ENCODE results near the gene ITGA2B.
"Not testable (repeated sequence)": the region's sequence is repeated elsewhere in the genome, so short reads cannot be mapped to it uniquely, and the experiment has no call there.

Gene ITGA2B

DNA sequence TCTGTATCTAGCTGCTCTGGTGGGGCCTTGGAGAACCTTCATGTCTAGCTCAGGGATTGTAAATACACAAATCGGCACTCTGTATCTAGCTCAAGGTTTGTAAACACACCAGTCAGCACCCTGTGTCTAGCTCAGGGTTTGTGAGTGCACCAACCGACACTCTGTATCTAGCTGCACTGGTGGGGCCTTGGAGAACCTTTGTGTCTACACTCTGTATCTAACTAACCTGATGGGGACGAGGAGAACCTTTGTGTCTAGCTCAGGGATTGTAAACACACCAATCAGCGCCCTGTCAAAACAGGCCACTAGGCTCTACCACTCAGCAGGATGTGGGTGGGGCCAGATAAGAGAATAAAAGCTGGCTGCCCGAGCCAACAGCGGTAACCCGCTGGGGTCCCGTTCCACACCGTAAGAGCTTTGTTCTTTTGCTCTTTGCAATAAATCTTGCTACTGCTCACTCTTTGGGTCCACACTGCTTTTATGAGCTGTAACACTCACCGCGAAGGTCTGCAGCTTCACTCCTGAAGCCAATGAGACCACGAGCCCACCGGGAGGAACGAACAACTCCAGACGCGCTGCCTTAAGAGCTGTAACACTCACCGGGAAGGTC is 19.9 kb downstream of the ITGA2B start:
- not testable (repeated sequence) for DNase-seq (ENCODE audit: low read depth in 2 of 2, low spot score in 1 of 2)

DNA sequence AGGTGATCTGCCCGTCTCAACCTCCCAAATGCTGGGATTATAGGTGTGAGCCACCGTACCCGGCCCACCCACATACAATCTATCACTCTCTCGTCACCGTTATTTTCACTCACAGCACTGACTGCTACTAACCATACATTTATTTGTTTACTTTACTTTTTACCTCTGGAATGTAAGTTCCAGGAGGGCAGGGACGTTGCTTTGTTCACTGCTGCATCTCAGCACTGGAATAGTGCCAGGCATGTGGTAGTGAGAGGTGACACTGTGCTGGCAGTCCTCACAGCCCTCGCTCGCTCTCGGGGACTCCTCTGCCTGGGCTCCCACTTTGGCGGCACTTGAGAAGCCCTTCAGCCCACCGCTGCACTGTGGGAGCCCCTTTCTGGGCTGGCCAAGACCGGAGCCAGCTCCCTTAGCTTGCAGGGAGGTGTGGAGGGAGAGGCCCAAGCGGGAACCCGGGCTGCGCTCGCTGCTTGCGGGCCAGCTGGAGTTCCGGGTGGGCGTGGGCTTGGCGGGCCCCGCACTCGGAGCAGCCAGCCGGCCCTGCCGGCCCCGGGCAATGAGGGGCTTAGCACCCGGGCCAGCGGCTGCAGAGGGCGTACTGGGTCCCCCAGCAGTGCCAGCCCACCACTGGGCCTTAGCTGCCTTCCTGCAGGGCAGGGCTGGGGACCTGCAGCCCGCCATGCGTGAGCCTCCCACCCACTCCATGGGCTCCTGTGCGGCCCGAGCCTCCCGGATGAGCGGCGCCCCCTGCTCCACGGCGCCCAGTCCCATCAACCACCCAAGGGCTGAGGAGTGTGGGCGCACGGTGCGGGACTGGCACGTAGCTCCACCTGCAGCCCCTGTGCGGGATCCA is 20.8 kb downstream of the ITGA2B start:
- not testable (repeated sequence) for DNase-seq (ENCODE audit: low read depth in 2 of 2, low spot score in 1 of 2)

DNA sequence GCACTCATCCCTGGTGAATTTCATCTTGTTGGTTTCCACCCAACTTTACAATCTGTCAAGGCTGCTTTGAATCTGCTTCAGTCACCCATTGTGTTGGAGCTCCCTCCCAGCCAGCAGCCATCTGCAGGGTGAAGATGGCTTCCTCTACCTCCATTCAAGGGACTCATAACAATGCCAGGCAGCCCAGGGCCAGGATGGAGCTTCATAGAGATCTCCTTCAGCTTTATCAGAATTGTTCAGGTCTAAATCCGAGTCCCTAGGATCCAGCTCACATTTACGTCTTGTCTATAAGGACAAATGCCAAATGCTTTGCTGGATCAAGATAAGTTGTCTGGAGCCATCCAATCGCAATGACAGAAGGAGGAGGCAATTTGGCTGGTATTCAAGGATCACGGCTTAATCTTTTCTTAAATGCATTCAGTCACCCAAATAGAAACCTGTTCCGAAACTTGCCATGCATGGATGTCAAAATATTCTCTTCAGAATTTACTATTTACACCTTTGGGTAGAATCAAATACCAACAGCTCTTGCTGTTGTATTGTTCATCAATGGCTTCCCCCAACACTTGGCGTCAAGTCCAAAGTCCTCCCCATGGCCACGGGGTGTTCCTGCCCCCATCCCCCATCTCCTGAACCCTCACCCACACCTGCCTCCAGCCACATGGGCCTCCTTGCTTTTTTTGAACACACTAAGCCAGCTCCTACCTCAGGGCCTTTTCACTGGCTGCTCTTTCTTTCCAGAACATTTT is 22.0 kb downstream of the ITGA2B start:
- no peak for DNase-seq (ENCODE audit: low read depth in 2 of 2, low spot score in 1 of 2)

DNA sequence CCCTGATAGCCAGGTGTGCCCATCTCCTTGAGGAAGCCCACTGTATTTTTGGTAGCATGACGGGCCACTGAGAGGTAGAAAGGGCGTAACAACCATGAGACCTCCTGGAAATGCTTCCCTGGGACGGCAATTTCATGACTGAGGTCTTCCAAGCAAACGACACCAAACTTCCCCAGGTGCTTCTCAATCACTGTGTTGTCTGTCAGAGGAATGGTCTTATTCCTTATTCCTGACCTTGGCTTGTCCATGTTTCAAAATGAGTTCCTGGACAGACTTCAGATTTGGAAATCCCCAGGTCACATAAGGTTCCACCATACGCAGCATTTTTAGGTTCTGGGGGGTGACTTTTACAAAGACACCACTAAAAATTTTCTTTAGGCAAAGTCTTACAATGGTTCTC is 24.4 kb downstream of the ITGA2B start:
- not testable (repeated sequence) for DNase-seq (ENCODE audit: low read depth in 2 of 2, low spot score in 1 of 2)

DNA sequence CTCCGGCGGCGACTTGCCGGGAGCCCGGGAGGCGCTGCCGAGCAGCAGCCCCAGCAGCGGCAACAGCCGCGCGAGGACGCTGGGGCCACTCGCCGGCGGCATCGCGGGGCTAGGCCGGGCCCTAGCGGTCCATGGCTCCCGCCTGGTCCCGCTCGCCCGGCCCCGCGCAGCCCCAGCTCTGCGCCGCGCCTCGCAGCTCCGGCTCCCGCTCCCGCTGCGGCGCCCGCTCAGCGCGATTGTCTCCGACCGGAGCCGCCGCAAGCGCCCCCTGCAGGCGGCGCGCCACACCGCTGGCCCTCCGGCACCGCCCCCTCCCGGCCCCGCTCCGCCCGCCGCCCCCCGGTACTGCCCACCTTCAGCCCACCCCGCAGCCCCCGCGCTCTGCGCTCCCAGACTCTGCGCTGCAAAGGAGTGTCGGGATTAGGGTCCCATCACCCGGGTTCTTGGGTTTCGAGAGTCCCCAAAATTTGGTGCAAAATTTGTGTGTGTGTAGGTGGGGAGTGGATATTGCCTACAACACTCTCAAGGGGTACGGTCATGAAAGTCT is 25.8 kb downstream of the ITGA2B start, which contains the start of gene FAM171A2:
Gene FAM171A2 (minus strand): TSS at position 241 of the 547 bp plus-strand sequence. CDS start 139 bp downstream, at position 102.
- peak in 1 of 2 donors; percentile 34 for DNase-seq (ENCODE audit: low read depth in 2 of 2, low spot score in 1 of 2)

DNA sequence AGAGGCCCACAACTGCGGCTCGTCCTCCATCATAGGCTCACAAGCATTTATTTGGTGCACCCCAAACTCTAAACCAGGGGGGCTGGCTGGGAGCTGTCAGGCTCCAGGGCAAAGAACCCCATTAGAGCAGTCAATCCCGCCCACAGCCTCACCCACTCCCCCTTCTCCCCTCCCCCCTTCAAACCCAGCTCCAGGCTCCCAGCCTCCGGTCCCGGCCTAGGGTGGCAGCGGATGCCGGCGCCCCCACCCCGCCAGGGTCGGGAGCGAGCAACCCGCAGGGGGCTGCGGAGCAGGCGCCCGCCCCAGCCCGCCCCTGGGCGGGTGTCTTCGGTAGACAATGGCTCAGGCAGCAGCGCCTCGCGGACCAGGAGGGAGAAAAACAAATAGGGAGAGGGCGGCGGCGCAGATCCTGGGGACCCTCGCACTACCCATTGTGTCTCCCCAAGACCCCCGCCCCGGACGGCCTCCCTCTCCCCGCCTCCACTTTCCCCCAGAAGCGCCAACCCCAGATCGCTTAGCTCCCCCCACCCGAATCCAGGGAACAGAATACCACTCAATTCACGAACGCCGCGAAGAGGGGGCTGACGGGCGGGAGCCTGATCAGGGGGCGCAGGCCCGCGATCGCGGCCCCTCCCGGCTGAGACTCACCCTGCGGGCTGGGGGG is 26.4 kb downstream of the ITGA2B start:
- no peak for DNase-seq (ENCODE audit: low read depth in 2 of 2, low spot score in 1 of 2)

DNA sequence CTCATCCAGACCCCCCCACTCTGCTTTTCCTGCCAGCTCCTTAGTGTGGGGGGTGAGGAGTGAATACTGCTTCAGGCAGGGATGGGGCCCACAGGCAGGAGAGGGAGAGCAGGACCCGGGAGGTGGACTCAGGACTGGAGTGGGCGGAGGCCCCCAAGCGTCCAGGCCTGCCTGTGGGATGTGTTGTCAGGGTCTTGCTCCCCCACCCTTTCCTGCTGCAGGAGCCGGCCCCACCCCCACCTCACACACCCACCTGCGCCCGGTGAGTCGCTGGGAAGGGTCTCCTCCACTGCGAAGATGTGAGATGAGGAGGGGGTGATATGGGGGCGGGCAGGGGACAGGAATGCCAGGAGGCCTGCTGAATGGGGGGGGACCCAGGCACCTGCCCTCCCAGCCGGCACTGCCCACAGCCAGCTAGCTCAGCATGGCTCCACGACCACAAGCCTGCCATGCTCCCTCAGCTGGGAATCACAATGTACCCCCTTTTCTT is 26.9 kb downstream of the ITGA2B start:
- no peak for DNase-seq (ENCODE audit: low read depth in 2 of 2, low spot score in 1 of 2)

DNA sequence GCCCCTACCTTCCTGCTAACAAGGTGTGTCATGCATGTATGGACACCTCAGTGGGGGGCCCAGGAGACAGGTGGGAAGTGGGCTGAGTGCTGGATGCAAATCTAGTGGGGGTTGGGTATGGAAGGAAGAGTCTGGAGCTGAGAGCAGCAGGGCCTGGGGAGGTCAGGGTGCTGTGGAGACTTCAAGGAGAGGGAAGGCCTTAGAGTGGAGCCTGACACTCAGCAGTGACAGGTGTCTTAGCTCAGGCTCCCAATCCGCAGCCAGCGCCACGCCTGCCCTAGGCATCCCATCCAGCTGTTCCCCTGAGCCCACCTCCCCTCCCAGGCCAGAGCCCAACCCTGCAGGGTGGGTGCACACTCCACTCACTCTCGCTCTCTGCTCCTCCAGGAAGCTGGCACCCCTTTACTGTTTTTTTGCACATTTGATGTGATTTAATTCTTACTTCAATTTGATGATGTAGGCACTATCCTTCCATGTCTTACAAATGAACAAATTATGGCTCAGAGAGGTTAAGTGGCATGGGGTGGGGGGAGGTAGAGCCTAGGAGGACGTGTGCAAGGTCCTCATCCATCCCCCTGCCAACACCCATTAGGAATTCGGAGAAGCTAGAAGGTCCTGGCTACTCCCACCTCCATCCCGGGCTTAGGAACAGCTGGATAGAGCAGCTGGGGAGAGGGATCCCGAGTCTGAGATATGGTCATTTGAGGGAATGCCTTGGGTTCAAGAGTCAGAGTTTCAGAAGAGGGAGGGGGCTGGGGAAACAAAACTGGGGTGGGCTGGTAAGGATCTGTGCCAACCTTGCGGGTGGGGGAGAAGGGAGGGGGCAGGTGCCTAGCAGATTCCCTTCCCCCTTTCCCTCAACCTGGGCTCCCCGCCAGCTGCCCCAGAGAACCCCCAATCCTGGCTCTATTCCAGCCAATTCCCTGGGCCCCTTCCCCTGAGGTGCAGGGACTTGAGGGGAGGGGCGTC is 27.9 kb downstream of the ITGA2B start:
- DNase-seq (ENCODE audit: low read depth in 2 of 2, low spot score in 1 of 2): no peak

DNA sequence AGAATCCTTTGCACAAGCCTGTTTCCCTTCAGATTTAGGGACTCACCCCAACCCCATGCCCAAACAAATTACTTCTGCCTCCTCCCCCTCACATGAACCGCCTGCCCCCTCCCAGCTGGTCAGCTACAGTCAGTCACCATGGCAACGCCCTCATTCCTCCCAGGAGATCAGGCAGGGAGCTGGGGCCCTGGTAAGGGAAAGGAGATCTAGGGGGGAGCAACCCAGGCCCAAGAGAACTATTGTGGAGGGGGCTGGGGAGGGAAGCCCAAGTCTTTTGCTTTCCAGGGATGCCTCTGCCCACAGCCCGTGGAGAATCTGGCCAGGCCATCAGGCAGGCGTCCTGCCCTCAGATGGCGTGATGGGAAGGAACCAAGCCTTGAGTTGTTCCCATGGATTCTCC is 28.6 kb downstream of the ITGA2B start:
- DNase-seq (ENCODE audit: low read depth in 2 of 2, low spot score in 1 of 2): no peak

DNA sequence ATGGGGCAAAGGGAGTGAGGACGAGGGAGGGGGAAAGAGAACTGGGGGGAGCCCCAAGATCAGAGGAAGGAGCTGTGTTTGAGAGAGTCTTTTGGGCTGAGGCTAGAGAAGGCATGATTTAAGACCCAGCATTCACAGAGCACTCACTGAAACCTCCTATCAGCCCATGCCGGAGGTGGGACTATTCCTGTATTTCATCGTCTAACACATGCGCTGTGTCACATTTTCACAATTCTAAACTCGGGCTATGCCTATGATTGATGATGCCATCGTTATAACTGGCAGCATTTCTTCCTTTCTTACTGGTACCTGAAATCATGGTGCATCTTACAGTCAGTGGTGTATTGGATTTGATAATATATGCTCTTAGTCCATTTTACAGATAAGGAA is 29.3 kb downstream of the ITGA2B start:
- no peak for DNase-seq (ENCODE audit: low read depth in 2 of 2, low spot score in 1 of 2)

DNA sequence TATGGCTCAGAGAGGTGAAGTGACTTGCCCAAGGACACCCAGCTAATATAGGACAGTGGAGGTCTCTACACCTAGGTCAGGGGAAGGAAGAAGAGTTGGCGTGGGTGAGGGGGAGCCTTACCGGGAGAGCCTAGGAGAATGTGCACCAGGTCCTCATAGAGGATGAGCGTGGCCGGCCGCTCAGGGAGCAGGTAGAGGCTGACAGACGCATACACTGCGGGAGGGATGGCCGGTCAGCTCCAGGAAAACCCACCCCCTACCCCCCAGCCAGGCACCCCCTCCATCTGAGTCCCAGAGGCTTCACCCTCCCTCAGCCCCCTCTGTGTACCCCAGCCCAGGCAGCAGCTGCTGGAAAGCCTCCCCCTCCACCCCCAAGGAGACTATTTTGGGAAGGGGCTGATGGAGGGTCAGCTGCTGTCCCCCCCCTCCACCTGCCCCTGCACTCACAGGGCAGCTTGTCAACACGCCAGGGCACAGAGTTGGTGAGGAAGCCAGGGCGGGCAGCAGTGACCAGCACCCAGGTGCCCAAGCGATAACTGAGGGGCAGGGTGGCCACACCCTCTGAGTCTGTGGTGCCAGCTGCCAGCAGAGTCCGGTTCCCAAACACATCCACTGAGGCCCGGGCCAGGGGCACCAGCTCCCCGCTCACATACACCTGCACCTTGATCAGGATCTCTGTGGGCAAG is 29.8 kb downstream of the ITGA2B start:
- DNase-seq (ENCODE audit: low read depth in 2 of 2, low spot score in 1 of 2): no peak

DNA sequence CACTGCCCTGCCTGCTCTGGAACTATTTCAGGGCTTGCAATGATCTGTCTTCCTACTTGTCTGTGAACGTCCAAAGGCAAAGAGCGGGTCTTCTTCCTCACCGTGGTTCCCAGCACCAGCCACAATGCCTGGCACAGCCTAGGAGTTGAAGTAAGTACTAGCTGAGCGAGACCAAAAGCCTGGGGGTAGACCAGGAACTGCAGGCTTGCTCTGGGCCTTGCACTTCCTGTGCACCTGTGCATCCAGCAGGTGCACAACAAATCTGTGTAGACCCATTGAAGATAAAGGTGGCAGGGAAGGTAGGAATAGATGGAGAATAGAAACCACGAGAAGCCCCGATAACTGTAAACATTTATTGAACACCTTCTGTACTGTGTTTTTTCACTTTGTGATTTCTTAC is 30.4 kb downstream of the ITGA2B start:
- no peak for DNase-seq (ENCODE audit: low read depth in 2 of 2, low spot score in 1 of 2)

DNA sequence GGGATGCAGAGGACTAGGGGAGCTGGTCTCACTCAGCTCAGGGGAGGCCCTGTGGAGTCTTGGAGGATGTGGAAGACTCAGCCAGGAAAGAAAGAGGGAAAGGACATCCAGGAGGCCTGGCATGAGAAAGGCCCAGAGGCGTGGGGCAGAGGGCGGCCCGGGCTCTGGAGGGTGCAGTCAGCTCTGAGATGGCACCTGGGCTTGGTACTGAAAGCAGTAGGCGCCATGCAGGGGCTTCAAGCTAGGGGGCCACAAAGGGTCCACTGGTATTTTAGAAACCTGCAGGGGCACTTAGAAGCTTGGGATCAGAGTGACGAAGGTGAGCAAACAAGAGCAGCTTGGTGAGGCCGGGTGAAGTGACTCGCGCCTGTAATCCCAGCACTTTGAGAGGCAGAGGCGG is 31.4 kb downstream of the ITGA2B start:
- no peak for DNase-seq (ENCODE audit: low read depth in 2 of 2, low spot score in 1 of 2)

DNA sequence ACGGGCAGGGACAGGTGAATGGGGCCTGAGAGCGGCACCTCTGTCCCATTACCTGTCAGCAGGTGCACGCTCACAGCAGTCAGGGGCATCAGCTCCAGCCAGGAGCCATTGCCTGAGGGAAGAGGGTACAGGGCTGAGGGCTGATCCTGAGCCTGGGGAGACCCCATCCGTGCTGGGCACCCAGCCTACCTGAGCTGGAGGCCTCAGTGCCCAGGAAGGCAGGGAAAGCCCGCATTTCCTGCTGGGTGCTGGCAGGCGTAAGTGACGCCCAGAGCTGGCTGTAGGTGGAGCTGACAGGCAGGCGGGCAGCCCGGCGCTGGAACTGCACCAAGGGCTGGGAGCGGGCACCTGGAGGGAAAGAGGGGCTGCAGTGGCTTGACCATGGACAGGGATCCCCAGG is 33.2 kb downstream of the ITGA2B start:
- DNase-seq (ENCODE audit: low read depth in 2 of 2, low spot score in 1 of 2): no peak

DNA sequence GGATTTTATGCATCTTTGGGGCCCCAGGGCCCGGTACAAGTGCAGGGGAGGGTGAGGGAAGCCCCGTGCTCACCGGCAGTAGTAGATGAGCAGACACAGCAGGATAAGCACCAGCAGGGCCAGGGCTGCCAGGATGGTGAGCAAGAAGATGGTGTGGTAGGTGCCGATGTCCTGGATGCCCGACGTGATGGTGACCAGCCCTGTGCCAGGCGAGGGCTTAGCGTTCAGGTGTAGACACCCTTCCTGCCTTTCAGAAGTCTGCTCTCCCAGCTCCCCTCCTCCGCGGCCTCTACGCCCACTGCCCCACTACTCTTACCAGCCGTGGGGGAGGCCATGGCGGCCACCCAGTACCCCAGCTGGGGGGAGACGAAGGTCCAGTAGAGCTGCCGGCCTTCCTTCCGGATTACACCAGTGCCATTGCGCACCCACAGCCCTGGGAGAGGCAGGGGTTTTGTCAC is 33.8 kb downstream of the ITGA2B start:
- DNase-seq (ENCODE audit: low read depth in 2 of 2, low spot score in 1 of 2): no peak

DNA sequence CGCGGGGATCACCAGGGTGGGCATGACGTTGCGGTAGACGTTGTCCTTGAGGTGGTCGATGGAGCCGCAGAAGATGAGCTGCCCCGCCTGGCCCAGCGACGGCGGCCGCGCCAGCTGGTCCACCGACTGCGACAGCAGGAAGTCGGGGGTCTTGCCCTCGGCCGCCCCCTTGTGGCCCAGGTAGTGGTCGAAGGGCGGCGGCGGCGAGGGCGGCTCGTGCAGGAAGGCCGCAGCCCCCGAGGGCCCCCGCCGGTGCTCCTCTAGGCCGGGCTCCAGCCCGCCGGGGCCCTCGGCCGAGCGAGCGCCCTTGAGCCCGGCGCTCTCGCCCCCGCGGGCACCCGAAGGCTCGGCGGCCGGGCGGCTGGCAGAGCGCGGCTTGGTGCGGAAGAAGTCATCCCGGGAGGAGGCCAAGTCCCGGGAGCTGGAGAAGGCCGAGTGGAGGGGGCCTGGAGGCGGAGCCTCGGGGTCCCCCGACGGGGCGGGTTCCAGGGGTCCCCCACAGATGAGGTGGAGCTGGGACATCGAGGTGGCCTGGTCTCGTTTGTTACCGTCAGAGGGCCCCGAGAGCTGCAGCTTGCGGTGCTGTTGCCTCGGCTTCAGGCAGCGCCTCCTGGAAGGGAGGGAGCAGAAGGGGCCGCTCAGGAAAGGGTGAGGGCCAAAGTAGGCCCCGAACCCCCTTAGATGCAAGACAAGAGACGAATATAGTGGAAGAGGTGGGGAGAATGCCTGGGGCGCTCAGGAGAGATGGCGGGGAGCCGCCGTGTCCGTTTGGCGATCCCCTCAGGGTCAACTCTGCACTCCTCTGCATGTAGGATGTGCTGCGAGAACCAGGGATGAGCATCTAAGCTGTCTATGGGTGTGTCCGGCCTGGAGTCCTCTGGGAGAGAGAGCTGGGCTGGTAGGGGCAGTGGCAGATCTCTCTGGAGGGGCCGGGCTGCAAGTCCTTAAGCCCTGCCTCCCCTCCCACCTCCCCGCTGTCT is 34.6 kb downstream of the ITGA2B start:
- peak in 1 of 2 donors; percentile 17 for DNase-seq (ENCODE audit: low read depth in 2 of 2, low spot score in 1 of 2)

DNA sequence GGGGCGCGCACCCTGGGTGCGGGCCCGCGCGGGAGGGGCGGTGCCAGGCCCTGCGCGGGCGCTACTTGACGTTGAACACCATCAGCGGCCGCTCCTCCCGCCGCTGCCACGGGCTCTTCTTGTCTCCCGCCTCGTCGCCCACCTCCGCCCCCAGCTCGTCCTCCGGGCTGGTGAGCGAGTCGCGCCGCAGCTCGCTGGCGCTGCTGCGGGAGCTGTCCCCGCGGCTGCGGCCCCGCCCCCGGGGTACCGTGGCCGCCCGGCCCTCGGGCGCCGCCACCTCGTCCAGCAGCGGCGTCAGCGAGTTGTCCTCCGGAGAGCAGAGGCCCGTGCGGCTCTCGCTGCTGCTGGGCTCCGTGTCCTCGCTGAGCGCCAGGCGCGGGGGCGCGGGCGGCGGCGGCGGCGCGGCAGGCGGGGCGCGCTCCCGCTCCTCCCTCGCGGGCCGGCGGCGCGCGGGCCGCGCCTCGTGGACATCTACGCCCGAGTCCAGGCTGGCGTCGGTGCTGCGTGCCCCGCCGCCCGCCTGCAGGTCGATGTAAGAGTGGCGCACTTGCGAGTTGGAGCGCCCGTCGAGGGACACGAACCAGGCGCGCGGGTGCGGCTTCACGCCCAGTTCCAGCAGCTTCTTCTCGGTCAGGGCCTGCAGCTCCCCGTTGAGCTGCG is 35.6 kb downstream of the ITGA2B start:
- DNase-seq (ENCODE audit: low read depth in 2 of 2, low spot score in 1 of 2): no peak
